Neural crest cell (in vitro differentiated cells): ENCODE results near the gene AFMID. TPM values are rescaled to one million over a fixed set of nuclear protein-coding genes. Genes with fewer than 3 reads are reported as not detected.

Source experiments
- DNase-seq: peaks from one replicate; pipeline ENCODE4 v3.0.0; 2021; ENCODE audit warnings: low read depth, mixed read lengths, low spot score
- H3K27ac Mint-ChIP-seq: one replicate; pipeline ENCODE4 v1.8.0; 2021; ENCODE audit warnings: mild to moderate bottlenecking, mixed read lengths; ENCODE audit not compliant: unreplicated experiment
- H3K27me3 Mint-ChIP-seq: 2 replicates; pipeline ENCODE4 v1.8.0; 2021; ENCODE audit warnings: low read depth, mild to moderate bottlenecking, mixed read lengths
- H3K36me3 Mint-ChIP-seq: 2 replicates; pipeline ENCODE4 v1.8.0; 2021; ENCODE audit warnings: low read depth, mild to moderate bottlenecking, mixed read lengths
- H3K4me1 Mint-ChIP-seq: 2 replicates; pipeline ENCODE4 v1.8.0; 2021; ENCODE audit warnings: mixed read lengths
- H3K4me3 Mint-ChIP-seq: one replicate; pipeline ENCODE4 v1.8.0; 2021; ENCODE audit warnings: mild to moderate bottlenecking, mixed read lengths
- H3K9me3 Mint-ChIP-seq: 2 replicates; pipeline ENCODE4 v1.8.0; 2021; ENCODE audit warnings: mixed read lengths
- CTCF ChIP-seq: fragments of 200-600 bp; sonication (generic); conservative IDR thresholded peaks from 2 replicates; pipeline ENCODE4 v1.5.0; 2021; ENCODE audit warnings: antibody characterized with exemption, mild to moderate bottlenecking
- total RNA-seq: library from RNA; stranded (reverse); gene quantifications from 2 replicates; pipeline ENCODE4 v1.2.1, GENCODE V29; 2021

The AFMID gene
- total RNA-seq, 1 donor from 2014 or later, result 41.9 TPM

GRCh38 chr17:78204387-78205123 is 17.4 kb downstream of the AFMID start:
- Mint-ChIP-seq H3K27ac (no peak overlapping the region), H3K4me1 (no peaks in the 10 kb centered on the region), H3K4me3 (no peak overlapping the region)

GRCh38 chr17:78205124-78205775 is 18.1 kb downstream of the AFMID start:
- Mint-ChIP-seq H3K36me3 (no peaks in the 10 kb centered on the region), H3K27ac (no peak overlapping the region), H3K4me3 (no peak overlapping the region), H3K4me1 (no peaks in the 10 kb centered on the region), H3K9me3 (no peaks in the 10 kb centered on the region), H3K27me3 (no peaks in the 10 kb centered on the region)
- DNase-seq, result no peak
- TF ChIP-seq CTCF, result no peak

More at GRCh38 chr17:78204387-78205123, 17.4 kb downstream of the AFMID start:
- Mint-ChIP-seq H3K36me3 (no peaks in the 10 kb centered on the region), H3K27me3 (no peaks in the 10 kb centered on the region), H3K9me3 (no peaks in the 10 kb centered on the region)
- DNase-seq, result no peak
- no peak for TF ChIP-seq CTCF

- H3K4me1 Mint-ChIP-seq, result no peaks in the 10 kb centered on the region
- no peaks in the 10 kb centered on the region for H3K27me3 Mint-ChIP-seq
- H3K27ac Mint-ChIP-seq, result no peak overlapping the region
- TF ChIP-seq CTCF, result no peak
- no peaks in the 10 kb centered on the region for H3K36me3 Mint-ChIP-seq
- DNase-seq, result no peak
- H3K4me3 Mint-ChIP-seq, result no peak overlapping the region
- H3K9me3 Mint-ChIP-seq, result no peaks in the 10 kb centered on the region
These were observed 19.1 kb downstream of the AFMID start for GRCh38 chr17:78206298-78206697.

- no peaks in the 10 kb centered on the region for H3K36me3 Mint-ChIP-seq
- no peak for DNase-seq
- no peaks in the 10 kb centered on the region for H3K4me1 Mint-ChIP-seq
- no peak for TF ChIP-seq CTCF
- H3K27ac Mint-ChIP-seq, result no peak overlapping the region
- no peaks in the 10 kb centered on the region for H3K27me3 Mint-ChIP-seq
- no peak overlapping the region for H3K4me3 Mint-ChIP-seq
- H3K9me3 Mint-ChIP-seq, result no peaks in the 10 kb centered on the region
These were observed 21.3 kb downstream of the AFMID start for GRCh38 chr17:78208486-78208885.

GRCh38 chr17:78210111-78210510 is 22.9 kb downstream of the AFMID start:
- Mint-ChIP-seq H3K27ac (no peak overlapping the region), H3K36me3 (no peaks in the 10 kb centered on the region), H3K9me3 (no peaks in the 10 kb centered on the region), H3K27me3 (no peaks in the 10 kb centered on the region), H3K4me1 (peaks cover 5% of the 10 kb centered on the region), H3K4me3 (peak overlapping the region; percentile 54)
- TF ChIP-seq CTCF, result no peak
- DNase-seq, result no peak
